ENCODE results near the gene SMG6.
"Not testable (repeated sequence)": the region's sequence is repeated elsewhere in the genome, so short reads cannot be mapped to it uniquely, and the experiment has no call there.

Gene SMG6

DNA sequence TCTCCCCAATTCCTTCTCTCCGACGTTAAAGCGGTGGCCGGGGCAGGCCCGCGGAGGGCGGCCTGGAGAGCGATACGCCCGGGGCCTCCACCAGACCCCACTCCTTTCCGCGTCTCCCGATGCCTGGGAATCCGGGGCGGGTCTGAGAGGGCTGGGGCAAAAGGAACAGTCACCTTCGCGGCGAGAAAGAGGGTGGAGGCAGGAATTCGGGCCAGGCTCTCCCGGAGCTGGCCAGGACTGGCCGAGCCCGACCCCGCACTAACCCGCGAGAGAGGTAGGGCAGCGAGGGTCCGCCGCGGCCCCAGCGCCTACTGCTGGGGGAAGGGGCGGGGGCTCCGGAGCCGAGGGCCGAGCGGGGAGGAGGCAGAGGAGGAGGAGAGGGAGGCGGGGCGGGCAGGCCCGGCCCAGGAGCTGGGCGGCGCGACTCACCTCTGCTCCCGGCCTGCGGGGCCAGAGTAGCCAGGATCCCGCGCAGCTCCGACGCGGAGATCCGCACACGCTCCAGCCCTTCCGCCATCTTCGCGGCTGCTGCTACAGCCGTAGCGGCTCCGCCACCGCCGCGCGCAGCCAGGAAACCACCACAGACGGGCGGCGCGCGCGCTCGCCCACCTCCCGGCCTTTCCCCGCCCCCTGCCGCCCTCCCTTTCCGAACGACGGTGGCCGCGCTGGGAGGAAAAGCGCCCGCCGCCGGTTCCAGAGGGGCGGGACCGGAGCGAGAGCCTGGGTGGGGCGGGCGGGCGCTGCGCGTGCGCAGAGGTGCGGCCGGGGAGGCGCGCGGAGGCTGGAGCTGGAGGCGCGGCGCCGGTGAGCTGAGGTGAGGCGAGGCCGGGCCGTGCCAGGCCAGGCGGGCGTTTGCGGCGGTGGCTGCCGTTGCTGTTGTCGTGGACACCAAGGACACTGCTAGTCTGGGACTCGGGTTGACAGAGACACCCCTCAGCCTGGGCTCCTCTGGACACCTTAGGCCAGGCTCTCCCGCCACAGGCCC, at the start of gene SMG6, which contains the start of gene SRR:
TSS of gene SMG6 (minus strand) at position 582 of the 985 bp plus-strand sequence. CDS start at position 517, 65 bp downstream.
TSS of gene SRR (plus strand) at position 747 of the 985 bp plus-strand sequence. CDS start 11,611 bp downstream, outside the sequence.
- peak; percentile 90 for DNase-seq

DNA sequence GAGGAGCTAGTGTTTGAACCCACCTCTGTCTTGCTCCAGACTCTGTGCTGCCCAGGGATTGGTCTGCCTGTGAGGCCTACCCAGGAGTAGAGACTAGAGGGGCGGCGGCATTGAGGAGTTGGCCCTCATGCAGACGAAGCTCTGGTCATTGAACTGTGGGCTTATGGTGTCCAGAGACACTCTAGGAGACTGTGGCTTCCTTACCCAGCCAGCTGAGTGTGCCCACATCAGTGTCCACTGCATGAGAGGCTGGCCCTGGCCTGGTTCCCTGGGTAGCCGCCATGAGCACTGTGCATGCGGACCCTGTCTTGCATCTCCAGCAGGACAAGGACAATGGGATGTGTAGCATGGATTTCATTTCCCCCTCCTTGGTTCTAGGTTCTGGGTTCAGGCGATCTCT, 47.7 kb upstream of the SMG6 start:
- DNase-seq = no peak

DNA sequence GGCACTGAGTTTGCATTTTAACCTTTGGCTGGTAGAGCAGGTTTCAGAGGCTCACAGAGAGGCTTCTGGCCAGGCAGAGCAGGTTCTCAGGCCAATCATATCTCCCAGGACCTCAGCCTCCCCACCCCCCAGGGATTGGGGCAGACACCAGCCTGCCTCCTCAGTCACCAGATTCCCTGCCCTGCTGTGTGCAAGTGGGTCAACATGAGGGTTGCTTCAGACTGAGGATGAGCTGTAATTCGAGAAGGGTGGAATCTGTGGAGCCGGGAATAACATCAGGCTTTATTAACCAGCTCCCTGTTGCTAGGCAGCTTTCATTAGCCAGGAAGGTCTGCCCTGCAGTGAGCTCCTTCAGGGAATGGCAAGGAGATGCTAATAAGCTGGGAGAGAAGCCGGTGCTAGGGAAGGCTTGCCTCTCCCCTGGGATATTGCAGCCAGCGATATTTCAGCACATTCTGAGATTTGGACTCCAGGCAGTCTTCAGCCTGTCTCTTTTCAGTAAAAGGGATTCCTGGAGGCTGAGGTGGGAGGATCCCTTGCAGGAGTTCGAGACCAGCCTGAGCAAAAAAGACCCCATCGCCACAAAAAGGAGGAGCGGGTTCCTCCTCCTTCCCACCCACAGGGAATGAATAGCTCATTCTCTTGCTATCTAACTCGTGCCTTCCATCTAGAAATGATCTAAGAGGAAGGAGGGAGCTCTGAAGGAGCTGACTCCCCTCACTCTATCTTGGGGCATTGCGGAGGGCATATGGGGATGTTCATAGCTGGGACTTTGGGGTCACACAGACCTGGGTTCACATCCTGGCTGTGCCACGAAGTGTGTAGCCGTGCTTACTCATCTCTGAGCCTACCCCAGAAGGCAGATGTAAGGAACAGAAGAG, 44.5 kb upstream of the SMG6 start:
- DNase-seq = no peak

DNA sequence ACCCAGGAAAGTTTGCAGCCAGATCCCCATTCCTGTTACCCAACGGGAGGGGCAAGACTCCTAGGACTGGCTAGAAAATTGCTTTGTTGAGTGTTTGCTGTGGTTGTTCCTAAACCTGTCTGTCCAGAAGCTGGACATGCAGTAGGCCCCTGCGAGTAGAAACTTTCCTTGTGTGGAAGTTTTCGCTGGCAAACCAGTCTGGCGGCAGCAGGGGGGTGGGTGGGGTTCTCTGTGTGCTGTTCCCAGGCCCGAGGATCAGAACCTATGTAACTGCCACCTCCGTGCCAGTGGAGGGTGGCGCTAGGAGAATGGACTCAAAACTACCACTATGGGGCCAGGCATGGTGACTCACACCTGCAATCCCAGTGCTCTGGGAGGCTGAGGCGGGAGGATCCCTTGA, 42.9 kb upstream of the SMG6 start:
- no peak for DNase-seq

DNA sequence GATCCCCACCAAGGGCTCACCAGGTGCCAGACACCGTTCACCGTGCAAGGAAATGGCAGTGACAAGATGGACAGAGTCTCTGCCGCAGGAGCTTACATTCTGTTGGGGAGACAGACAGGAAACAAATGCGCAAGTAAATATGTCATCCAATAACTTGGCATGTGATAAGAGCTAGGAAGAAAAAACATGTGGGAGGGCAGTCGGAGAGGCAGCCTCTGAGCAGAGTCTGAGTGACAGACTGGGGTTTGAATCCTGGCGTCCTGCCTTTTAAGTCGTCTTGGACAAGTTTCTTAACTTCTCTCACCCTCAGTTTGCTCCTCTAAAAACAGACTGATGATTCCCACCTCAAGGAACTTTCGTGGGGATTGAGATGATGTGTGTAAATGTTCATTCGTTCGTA, 40.9 kb upstream of the SMG6 start:
- DNase-seq = no peak

DNA sequence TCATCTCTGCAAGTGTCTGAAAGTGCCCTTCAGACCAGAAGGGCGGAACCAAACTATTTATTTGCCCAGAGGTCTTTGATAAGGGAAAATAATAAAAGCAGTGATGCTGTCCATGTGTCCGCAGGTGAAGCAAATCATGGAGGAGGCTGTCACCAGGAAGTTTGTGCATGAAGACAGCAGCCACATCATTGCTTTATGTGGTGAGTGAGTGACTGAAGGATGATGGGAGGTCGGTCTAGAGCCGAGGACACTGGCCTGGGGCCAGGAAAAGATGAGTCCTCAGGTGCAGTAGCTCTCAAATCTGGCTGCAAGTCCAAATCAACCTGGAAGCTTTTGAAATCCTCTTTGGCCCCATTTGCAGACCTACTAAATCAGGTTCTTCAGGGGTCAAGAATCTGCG, 39.8 kb upstream of the SMG6 start:
- no peak for DNase-seq

DNA sequence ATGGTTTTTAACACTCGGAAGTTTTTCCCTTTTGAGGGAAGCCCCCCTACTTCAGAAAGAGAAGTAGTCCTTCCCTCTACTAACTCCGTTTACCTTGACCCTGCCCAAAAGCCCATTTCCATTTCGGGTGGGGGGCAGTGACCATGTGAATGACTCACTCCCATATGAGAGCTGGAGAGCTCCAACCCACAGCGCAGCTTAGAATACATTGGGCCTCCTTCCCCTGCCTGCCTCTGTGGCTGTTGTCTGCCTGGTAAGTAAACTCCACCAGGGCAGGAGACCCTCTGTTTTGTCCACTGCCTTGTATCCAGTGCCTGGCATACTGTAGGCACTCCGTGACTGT, 34.7 kb upstream of the SMG6 start:
- DNase-seq = no peak

DNA sequence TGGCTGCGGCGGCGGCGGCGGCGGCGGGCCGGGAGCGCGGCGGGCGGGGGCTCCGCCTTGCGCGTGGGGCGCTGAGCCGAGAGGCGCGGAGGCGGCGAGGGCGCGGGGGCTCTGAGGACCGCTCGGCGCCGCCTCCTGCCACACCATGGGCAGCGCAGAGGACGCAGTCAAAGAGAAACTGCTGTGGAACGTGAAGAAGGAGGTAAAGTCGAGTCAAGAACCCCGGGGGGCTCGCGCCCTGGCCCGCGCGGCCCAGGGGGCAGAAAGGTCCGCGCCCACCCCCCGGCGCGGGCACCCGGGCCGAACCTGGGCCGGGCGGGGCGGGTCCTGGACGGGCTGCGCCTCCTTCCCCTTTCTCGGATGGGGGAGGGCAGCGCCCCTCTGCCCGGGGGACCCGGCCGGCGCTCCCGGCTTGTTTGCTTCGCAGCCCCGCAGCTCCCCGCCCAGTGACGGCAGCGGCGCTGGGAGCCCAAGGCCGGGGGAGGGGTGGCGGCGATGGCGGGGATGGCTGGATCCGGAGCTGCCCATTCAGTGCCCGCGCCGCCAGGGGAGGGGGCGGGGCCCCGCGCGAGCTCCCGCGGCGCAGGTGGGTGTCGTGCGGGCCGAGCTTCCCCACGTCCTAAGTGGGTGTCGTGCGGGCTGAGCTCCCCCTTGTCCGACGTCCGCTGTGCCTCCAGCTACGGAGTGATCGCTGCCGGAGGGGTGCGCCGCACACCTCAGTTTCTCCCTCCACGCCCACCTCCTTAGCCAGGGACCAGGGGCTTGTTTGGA, 34.1 kb upstream of the SMG6 start:
- DNase-seq = peak; percentile 54

DNA sequence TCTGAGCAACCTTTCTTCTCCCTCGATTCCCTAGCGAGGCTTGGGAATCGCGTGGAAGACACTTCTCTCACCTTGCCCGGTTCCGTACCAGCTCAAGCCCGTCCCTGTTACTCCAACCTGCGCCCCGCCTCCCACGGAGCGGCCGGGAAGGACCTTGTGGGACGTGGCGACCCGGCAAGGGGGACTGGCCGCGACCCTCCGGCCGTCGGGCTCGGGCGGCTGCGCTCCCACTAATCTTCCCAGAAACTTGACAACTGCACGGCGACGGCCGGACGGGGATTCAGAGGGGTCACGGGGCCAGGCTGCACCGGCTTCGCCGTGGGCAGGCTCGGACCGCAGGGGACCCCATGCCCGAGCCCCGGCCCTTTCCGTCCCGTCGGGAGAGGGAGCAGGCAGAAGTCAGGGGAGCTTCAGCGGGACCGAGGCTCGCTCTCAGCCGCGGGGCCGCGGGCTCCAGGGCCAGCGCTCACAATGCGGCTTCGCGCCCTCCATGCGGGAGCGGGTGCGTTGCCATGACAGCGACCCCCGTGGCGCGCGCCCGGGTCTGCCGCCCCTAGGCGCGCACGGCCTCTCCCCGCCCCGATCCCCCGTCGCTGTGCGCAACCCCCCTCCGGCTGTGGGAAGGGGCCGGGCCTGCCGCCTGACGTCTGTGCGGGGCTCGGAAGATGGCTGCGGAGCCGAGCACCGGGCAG, 33.4 kb upstream of the SMG6 start, which contains the start of gene SGSM2:
TSS of gene SGSM2 (plus strand) at position 650 of the 692 bp plus-strand sequence. CDS start 188 bp downstream, outside the sequence.
- peak; percentile 68 for DNase-seq

DNA sequence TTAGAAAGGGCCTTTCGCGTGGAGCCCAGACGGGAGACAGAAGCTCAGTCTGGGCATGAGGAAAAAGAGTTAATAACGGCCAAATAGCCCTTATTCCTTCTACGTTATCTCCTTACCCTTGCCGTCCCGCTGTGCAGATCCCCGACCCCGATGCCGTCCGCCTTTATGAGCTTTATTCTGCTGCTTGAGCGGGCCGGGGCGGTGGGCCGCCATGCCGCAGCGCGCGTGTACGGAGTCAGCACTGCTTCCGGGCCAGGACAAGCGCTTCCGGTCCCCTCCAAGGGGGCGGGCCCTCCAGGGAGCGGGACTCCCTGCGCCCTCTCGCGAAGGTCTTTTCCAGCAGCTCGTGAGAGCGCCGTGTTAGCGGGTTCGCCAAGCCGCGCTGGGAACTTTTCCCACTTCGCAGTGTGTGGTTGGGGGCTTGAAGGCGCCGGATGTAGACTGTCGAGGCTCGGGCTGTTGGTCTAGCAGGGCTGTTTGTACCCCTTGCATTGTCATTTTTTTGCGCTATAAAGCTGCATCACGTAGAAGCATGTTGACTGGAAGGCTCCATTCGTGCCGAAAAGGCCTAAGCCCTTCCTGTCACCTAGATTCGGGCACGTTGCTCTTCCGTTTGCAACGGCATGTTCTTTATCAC, 32.7 kb upstream of the SMG6 start, which contains the start of gene TSR1:
TSS of gene TSR1 (minus strand) at position 243 of the 637 bp plus-strand sequence. CDS start at position 213, 30 bp downstream.
- peak; percentile 89 for DNase-seq

DNA sequence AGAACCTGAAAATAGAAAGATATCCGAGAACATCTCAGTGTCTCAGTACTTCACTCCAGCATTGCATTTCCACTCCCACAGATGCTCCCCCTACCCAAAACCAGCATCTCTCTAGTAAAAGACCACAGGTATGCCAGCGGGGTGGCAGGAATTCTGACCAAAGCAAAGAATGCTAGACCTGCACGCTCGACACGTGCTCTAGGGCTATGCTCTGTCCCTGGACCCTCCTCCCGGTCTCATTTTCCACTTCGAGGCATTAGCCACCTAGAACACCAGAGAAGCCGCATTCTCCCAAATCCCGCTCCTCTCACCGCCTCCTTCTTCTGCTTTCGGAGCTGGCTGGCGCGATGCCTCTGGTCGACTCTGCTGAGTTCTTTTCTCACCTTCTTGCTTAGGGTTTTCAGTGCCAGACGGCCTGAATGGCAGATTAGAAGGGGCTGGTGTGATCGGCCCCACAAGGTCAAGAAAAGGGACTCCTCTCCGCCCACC, 32.2 kb upstream of the SMG6 start:
- no peak for DNase-seq

DNA sequence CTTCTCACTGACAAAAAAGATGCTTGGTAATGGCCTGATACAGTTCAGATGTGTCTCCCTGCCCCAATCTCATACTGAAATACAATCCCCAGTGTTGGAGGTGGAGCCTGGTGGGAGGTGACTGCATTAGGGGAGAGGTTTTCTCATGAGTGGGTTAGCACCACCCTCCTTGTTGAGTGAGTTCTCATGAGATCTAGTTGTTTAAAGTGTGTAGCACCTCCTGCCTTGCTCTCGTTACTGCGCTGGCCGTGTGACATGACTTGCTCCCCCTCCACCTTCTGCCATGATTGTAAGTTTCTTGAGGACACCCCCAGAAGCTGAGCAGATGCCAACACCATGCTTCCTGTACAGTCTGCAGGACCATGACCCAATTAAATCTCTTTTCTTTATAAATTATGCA, 27.7 kb upstream of the SMG6 start:
- no peak for DNase-seq

DNA sequence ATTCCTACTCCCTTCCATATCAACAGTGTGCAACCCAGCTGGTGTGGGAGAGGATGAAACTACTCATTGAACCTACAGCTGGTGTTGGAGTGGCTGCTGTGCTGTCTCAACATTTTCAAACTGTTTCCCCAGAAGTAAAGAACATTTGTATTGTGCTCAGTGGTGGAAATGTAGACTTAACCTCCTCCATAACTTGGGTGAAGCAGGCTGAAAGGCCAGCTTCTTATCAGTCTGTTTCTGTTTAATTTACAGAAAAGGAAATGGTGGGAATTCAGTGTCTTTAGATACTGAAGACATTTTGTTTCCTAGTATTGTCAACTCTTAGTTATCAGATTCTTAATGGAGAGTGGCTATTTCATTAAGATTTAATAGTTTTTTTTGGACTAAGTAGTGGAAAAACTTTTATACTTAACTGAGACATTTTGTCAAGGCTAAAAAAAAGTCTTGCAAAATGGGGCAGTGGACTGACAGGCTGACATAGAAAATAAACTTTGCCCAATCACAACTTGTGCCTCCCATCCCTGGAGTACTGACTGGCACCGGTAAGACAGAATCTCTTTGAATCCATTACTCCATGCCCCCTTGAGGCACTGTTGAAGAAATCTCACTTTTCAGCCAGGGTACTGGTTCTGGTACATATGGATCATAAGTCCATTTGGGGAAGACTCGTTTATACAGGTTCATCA, 20.2 kb upstream of the SMG6 start:
- no peak for DNase-seq

DNA sequence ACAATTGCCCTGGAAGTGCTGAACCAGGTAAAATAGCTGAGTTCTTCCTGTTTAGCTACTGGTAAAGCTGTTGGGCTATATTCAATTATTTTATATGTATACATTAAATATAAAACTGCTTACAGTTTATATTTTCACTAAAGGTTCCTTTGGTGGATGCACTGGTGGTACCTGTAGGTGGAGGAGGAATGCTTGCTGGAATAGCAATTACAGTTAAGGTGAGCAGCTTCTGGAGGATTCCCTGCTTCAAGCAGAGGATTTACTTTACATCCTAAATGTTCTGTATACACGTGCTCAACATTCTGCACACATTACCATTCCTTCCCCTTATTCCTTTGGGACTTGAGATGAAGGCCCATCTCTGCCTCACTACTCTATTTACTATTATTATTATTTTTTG, 17.8 kb upstream of the SMG6 start:
- no peak for DNase-seq

DNA sequence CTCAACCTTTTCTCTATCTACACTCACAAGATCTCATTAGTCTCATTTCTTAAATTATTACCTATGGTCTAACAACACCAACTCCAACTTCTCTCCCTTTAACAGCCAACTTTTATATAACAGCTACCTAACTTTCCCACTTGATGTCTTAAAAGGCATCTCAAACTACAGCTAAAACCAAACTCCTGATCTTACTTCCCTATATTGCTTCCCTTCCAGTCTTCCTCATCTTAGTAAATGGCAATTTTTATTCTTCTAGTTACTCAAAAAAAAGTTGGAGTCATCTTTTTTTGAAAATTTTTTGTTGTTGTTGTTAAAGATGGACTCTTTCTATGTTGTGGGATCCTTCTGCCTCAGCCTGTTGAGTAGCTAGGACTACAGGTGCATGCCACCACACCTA, 15.5 kb upstream of the SMG6 start:
- DNase-seq = no peak

DNA sequence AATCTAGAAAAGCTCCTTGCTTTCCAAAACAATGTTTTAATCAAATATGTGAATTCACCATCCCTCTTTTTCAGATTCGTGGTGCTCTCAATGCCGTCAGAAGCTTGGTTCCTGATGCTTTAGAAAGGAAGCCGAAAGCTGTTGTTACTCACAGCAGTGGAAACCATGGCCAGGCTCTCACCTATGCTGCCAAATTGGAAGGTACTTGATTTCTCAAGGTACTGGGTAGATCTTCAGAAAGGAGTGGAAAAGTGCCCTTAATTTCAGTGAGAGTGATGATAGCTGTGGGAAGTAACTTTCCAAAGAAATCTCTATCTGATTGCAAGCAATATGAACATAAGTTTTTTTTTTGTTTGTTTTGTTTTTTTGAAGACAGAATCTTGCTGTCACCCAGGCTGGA, 14.2 kb upstream of the SMG6 start:
- no peak for DNase-seq

DNA sequence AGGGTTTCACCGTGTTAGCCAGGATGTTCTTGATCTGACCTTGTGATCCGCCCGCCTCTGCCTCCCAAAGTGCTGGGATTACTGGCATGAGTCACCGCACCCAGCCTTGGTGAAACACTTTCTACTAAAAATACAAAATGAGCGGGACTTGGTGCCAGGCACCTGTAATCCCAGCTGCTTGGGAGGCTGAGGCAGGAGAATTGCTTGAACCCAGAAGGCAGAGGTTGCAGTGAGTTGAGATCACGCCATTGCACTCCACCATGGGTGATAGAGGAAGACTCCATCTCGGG, 13.3 kb upstream of the SMG6 start:
- not testable (repeated sequence) for DNase-seq

DNA sequence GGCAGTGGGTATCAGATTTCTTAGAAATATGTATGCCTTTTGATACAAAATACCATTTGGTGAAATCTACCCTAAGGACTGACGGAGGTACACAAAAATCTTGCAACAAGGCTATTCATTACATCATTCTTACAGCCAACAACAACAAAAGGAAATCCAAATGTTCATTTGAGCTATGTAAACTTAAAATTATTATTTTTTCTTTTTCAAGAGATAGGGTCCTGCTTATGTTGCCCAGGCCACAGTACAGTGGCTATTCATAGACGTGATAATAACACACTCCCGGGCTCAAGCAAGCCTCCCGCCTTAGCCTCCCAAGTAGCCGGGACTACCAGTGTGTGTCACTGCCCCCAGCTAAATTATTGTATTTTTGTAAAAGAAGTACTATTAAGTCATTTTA, 9.2 kb upstream of the SMG6 start:
- DNase-seq = no peak

DNA sequence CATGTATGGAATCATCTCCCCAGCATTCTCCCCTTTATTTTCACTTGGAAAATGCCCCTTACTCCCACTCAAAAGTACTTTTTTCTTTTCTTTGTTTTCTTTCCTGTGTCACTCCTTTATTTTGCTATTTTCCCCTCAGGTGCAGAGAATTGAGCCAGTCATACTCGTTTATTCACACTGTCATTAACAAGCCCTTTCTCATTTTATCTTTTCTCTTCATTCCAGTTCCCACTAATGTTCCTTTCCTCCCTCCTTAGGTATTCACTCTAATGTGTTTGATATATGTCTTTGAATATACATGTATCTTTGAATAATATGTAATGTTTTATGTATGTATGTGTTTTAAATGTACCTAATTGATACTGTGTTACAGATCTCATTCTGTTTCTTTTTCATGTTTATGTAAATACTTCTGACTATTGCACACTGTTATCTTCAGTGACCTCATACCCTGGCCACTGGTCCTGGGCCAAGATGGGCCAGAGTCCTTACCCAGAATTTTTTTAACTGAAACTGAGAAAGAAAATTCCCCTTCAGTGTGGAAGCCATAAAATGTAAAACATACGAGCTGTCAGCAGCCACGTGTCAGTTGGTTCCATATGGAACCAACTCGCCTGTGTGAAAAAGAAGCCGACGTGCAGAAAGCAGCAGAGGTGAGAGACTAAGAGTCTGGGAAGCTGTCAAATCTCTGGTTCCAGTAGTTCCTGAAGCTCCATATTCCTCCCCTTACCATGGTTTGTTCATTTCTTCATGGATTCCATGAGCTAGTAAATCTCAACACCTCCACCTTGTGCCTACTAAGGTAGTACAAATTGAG, 6.0 kb upstream of the SMG6 start:
- DNase-seq = no peak

DNA sequence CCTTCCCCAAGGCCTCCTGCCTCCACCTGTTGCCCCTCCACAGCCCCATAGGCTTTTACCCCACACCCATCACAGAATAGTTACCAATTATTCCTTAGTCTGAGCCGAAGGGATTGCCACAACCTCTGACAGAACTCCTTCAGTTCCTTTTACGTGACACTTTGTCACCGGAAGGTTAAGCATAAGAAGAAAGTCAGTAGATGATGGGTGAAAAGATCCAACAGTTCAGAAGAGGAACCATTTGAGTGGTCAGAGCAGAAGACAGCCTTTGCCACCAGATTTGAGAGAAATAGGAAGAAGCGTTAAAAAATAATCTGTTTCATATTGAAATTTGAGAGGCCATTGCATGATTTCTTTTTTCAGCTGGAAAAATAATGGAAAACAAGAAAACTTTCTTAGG, 1.3 kb upstream of the SMG6 start:
- no peak for DNase-seq

All from NCI-H1436 (cell line).